ENCODE data around the gene ZCCHC17.
"Not testable (repeated sequence)": the region's sequence is repeated elsewhere in the genome, so short reads cannot be mapped to it uniquely, and the experiment has no call there.

Gene ZCCHC17

DNA sequence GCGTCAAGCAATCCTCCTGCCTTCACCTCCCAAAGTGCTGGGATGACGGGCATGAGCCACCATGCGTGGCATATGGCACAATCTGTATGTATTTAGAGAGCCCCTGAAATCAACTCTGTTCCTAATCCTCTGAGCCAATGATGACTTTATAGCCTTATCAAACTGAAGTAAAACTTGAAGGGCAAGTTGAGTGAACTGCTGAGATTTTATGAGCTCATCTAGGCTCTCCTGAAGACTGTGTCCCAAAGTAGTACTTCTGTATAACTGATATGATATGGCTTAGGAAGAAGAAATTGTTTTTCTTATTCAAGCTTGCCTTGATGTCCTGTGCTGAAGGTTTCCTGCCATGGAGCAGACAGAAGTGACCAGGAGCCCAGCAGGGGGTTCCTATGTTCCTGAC lies 33.4 kb upstream of the ZCCHC17 start:
- no peak overlapping the region for H3K4me3 ChIP-seq (ENCODE audit: low read depth, low read length)
- TF ChIP-seq, protein P1, sequence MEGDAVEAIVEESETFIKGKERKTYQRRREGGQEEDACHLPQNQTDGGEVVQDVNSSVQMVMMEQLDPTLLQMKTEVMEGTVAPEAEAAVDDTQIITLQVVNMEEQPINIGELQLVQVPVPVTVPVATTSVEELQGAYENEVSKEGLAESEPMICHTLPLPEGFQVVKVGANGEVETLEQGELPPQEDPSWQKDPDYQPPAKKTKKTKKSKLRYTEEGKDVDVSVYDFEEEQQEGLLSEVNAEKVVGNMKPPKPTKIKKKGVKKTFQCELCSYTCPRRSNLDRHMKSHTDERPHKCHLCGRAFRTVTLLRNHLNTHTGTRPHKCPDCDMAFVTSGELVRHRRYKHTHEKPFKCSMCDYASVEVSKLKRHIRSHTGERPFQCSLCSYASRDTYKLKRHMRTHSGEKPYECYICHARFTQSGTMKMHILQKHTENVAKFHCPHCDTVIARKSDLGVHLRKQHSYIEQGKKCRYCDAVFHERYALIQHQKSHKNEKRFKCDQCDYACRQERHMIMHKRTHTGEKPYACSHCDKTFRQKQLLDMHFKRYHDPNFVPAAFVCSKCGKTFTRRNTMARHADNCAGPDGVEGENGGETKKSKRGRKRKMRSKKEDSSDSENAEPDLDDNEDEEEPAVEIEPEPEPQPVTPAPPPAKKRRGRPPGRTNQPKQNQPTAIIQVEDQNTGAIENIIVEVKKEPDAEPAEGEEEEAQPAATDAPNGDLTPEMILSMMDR (IDR thresholded peaks at IDR 0.05; ENCODE audit: low read depth, low read length) = no peak

DNA sequence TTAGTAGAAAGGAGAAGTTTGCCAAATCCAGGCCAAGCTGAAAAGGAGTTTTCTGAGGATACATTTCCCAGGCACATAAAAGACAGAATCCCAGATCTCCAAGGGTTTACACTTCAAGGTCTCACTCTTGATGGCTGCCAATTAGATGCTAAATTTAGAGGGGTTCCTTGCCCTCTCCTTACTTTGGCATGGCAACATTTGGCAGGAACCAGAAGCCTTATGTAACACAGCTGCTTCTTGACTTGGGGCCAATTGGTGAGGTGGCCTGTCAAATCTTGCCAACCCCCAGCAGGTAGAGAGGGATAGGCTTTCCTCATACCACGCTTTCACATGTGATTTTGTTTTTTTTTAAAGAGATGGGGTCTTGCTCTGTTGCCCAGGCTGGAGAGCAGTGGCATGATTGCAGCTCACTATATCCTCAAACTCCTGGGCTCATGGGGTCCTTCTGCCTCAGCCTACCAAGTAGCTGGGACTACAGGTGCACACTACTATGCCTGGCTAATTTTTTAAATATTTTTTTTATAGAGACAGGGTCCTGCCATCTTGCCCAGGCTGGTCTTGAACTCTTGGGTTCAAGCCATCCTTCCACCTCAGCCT lies 31.9 kb upstream of the ZCCHC17 start:
- no peak overlapping the region for H3K4me3 ChIP-seq (ENCODE audit: low read depth, low read length)
- TF ChIP-seq, protein P1 (IDR thresholded peaks at IDR 0.05; ENCODE audit: low read depth, low read length) = no peak

DNA sequence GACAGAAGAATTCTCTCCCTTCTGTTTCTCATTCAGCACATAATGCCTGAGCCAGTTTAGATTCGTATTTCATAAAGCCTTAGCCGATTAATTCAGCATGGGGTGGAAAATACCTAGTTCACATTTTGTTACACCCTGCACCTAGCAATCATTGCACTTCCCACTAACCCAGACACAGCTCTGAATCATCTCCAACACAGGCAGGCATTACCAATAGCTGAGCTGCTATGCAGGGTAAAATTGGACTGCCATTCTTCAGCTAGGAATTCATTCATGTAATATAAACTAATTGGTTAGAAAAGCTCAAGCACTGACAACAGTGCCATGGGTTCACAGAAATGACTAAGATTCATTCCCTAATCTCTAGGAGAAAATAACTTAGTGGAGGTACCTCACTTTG lies 30.3 kb upstream of the ZCCHC17 start:
- TF ChIP-seq, protein P1 (IDR thresholded peaks at IDR 0.05; ENCODE audit: low read depth, low read length) = no peak
- no peak overlapping the region for H3K4me3 ChIP-seq (ENCODE audit: low read depth, low read length)

DNA sequence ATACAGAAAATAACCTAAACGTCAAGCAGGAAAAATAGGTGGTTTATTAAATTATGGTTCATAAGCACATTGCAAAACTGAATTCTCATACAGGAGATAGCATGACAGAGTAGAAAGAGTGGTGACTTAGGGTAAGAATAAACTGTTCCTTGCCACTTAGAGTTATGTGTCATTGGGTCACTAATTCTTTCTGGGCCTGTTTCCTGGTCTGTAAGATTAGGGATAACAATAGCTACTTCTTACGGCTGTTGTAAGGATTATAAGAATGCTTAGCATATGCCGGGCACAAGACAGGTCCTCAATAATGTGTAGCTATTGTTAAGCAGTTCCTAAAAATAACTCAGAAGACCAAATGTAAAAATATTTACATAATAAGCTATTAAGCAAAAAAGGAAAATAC lies 24.5 kb upstream of the ZCCHC17 start:
- TF ChIP-seq, protein P1 (IDR thresholded peaks at IDR 0.05; ENCODE audit: low read depth, low read length) = no peak
- no peak overlapping the region for H3K4me3 ChIP-seq (ENCODE audit: low read depth, low read length)

DNA sequence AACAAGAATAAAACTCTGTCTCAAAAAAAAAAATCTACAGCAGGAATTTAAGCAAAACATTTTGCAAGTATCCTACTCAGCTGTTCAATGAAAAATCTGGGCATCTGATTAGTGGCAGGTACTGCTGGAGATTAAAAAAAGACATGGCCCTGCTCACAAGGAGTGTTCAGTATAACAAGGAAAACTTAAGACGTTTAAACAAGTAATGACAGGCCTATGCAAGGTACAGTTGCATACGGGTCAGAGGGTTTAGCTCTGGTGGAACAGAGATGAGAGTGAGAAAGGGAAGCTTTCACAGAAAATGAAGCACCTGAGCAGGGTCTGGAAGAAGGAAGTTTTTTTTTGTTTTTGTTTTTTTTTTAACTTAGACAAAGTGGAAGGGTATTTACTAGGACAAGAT lies 23.2 kb upstream of the ZCCHC17 start:
- TF ChIP-seq, protein P1 (IDR thresholded peaks at IDR 0.05; ENCODE audit: low read depth, low read length) = no peak
- H3K4me3 ChIP-seq (ENCODE audit: low read depth, low read length) = no peak overlapping the region

DNA sequence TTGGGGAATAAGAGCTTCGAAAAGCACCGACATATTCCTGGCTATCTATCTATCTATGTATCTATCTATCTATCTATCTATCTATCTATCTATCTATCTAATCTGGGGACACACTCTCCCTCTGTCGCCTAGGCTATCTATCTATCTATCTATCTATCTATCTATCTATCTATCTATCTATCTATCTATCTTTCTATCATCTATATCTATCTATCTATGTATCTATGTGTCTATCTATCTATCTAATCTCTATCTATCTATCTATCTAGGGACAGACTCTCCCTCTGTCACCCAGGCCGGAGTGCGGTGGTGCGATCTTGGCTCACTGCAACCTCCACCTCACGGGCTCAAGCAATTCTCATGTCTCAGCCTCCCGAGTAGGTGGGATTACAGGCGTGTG lies 14.4 kb upstream of the ZCCHC17 start:
- not testable (repeated sequence) for H3K4me3 ChIP-seq (ENCODE audit: low read depth, low read length)

DNA sequence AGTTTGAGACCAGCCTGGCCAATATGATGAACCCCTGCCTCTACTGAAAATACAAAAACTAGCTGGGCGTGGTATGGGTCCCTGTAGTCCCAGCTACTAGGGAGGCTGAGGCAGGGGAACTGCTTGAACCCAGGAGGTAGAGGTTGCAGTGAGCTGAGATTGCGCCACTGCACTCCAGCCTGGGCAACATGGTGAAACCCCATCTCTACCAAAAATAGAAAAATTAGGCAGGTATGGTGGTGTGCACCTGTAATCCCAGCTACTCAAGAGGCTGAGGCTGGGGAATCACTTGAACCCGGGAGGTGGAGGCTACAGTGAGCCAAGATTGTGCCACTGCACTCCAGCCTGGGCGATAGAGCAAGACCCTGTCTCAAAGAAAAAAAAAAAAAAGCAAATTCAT lies 9.0 kb upstream of the ZCCHC17 start:
- H3K4me3 ChIP-seq (ENCODE audit: low read depth, low read length) = not testable (repeated sequence)

DNA sequence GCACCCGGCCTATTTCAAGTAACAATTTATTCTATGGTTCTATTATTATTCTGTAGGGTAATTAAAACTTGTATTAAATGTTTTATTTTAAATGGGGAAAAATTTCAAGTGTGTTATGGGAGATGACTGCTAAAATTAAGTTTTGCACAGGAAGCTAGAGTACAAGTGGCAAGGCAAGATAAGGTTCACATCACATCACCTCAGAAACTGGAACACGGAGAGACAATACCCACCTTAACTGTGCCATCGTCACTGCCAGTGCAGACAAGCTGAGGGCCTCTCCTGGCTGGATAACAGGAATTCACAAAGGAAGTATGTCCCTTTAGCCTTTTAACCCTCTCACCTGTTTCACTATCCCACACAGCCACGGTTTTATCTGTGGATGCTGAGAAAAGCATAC lies 7.8 kb upstream of the ZCCHC17 start:
- H3K4me3 ChIP-seq (ENCODE audit: low read depth, low read length) = no peak overlapping the region
- TF ChIP-seq, protein P1 (IDR thresholded peaks at IDR 0.05; ENCODE audit: low read depth, low read length) = no peak
